Left lung (tissue), 10 donors: Measurements from ENCODE around the gene CPZ. TPM values are rescaled to one million over a fixed set of nuclear protein-coding genes. Genes with fewer than 3 reads are reported as not detected.
A peak's percentile ranks its signal among the peaks of the same experiment; 100 is the strongest.

Experiments
- ATAC-seq: fragments of 200-7000 bp; cut with Tn5 transposase; one replicate; pipeline ENCODE4 v1.9.1; 2020; ENCODE audit warnings: moderate library complexity
- DNase-seq, 4 donors: peaks; one replicate each; pipeline ENCODE4 v3.0.0-alpha.2; 2013 to 2020
- H3K27ac ChIP-seq, 2 donors: fragments of 200-600 bp; sonication (generic) in 1 of 2; one replicate each; pipeline versions ENCODE4 v1.5.0 to v1.8.0; 2020 to 2021
- H3K27me3 ChIP-seq, 2 donors: fragments of 200-600 bp; sonication (generic) in 1 of 2; one replicate each; pipeline versions ENCODE4 v1.5.0 to v1.8.0; 2020 to 2021
- H3K36me3 ChIP-seq, 2 donors: fragments of 200-600 bp; sonication (generic) in 1 of 2; one replicate each; pipeline versions ENCODE4 v1.5.0 to v1.8.0; 2020 to 2021
- H3K4me1 ChIP-seq, 2 donors: fragments of 200-600 bp; one replicate each; pipeline ENCODE4 v1.8.0; 2021
- H3K4me3 ChIP-seq, 2 donors: fragments of 200-600 bp; sonication (generic) in 1 of 2; one replicate each; pipeline versions ENCODE4 v1.5.0 to v1.8.0; 2020 to 2021; ENCODE audit warnings: mild to moderate bottlenecking in 1 of 2
- H3K9me3 ChIP-seq, 2 donors: fragments of 200-600 bp; sonication (generic) in 1 of 2; one replicate each; pipeline versions ENCODE4 v1.5.0 to v1.8.0; 2020 to 2021
- intact Hi-C, 2 donors: fragments of 100-400 bp; cut with DNase I; formaldehyde crosslinking; loops; one replicate each; pipeline versions ENCODE4 v1.11.2 to v1.14.2; 2022
- polyA plus RNA-seq, 6 donors: library from polyadenylated mRNA; unstranded; fragments of 120-200 nt; gene quantifications; one replicate each; pipeline ENCODE4 v1.2.1, GENCODE V29; 2013; ENCODE audit not compliant: insufficient read length in 6 of 6
- total RNA-seq, 2 donors: library from RNA; stranded (reverse); fragmentation: NEBNext Ultra II Directional; extraction: Animal tissue kit (Norgen Biotek cat#: 25700); gene quantifications; one replicate each; pipeline ENCODE4 v1.2.1, GENCODE V29; 2021
- TF ChIP-seq, protein P1 (sequence below), 2 donors: fragments of 200-600 bp; sonication (generic) in 1 of 2; IDR thresholded peaks; one replicate each; pipeline versions ENCODE4 v1.5.0 to v1.8.0; 2021; ENCODE audit warnings: antibody characterized with exemption in 2 of 2
- donor health status: DM: no; HTN: yes; CAD: no.
- donor health status: DM: no; HTN: no; CAD: no.

CPZ gene
- total and polyA plus RNA-seq, 8 donors = 1.3 to 18.4 (median 3.2) TPM

- no peak overlapping the region for H3K27ac ChIP-seq
- H3K4me1 ChIP-seq = no peaks in the 10 kb centered on the region
- intact Hi-C loops = no loop called here
- H3K36me3 ChIP-seq = no peaks in the 10 kb centered on the region
- ATAC-seq = no peak
- H3K4me3 ChIP-seq = no peak overlapping the region
- DNase-seq = peak in 2 of 4 donors; percentile 28 to 87
- TF ChIP-seq, protein P1, sequence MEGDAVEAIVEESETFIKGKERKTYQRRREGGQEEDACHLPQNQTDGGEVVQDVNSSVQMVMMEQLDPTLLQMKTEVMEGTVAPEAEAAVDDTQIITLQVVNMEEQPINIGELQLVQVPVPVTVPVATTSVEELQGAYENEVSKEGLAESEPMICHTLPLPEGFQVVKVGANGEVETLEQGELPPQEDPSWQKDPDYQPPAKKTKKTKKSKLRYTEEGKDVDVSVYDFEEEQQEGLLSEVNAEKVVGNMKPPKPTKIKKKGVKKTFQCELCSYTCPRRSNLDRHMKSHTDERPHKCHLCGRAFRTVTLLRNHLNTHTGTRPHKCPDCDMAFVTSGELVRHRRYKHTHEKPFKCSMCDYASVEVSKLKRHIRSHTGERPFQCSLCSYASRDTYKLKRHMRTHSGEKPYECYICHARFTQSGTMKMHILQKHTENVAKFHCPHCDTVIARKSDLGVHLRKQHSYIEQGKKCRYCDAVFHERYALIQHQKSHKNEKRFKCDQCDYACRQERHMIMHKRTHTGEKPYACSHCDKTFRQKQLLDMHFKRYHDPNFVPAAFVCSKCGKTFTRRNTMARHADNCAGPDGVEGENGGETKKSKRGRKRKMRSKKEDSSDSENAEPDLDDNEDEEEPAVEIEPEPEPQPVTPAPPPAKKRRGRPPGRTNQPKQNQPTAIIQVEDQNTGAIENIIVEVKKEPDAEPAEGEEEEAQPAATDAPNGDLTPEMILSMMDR (IDR thresholded peaks at IDR 0.05) = peak; percentile 82 to 90
- no peaks in the 10 kb centered on the region for H3K9me3 ChIP-seq
- peaks cover 0 to 36% of the 10 kb centered on the region in 2 donors for H3K27me3 ChIP-seq
Observed at GRCh38 chr4:8607603-8608481, 15.3 kb downstream of the CPZ start.

GRCh38 chr4:8608714-8609391, 16.3 kb downstream of the CPZ start:
- Histone ChIP-seq H3K27me3 (peaks cover 0 to 25% of the 10 kb centered on the region in 2 donors), H3K27ac (no peak overlapping the region), H3K36me3 (no peaks in the 10 kb centered on the region), H3K4me3 (no peak overlapping the region), H3K9me3 (no peaks in the 10 kb centered on the region), H3K4me1 (no peaks in the 10 kb centered on the region)
- DNase-seq (peak in 1 of 4 donors; percentile 64), ATAC-seq (no peak)
- TF ChIP-seq, protein P1 (IDR thresholded peaks at IDR 0.05) = no peak
- intact Hi-C loops = no loop called here

DNA sequence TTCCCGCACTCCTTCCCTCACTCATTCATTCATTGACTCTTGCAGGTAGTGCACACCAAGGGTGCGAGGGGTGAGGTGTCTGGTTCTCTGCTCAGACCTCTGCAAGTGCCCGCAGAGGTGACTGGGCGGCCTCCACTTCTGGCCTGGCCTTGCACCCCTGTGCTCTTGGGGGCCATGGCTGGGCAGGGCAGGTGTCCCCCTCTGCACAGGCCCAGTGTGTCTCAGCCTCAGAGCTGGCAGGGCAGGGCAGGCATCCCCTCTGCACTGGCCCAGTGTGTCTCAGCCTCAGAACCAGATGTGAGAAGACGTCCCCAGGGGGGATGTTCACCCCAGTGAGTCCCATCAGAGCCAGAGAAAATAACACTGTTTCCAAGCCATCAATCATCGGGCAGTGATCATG, 16.8 kb downstream of the CPZ start:
- H3K36me3 ChIP-seq = no peaks in the 10 kb centered on the region
- TF ChIP-seq, protein P1 (IDR thresholded peaks at IDR 0.05) = no peak
- peak in 1 of 4 donors; percentile 58 for DNase-seq
- H3K27ac ChIP-seq = no peak overlapping the region
- H3K27me3 ChIP-seq = peaks cover 0 to 24% of the 10 kb centered on the region in 2 donors
- no peak for ATAC-seq
- no peak overlapping the region for H3K4me3 ChIP-seq
- no peaks in the 10 kb centered on the region for H3K4me1 ChIP-seq
- intact Hi-C loops = no loop called here
- H3K9me3 ChIP-seq = no peaks in the 10 kb centered on the region

- Histone ChIP-seq H3K9me3 (no peaks in the 10 kb centered on the region), H3K27ac (no peak overlapping the region), H3K36me3 (no peaks in the 10 kb centered on the region), H3K4me3 (no peak overlapping the region), H3K4me1 (no peaks in the 10 kb centered on the region), H3K27me3 (peaks cover 0 to 24% of the 10 kb centered on the region in 2 donors)
- TF ChIP-seq, protein P1 (IDR thresholded peaks at IDR 0.05) = no peak
- intact Hi-C loops = no loop called here
- DNase-seq (peak in 1 of 4 donors; percentile 55), ATAC-seq (no peak)
Observed at GRCh38 chr4:8609824-8610350, 17.3 kb downstream of the CPZ start.
